ENCODE measurements around the gene SUGCT.

DNA sequence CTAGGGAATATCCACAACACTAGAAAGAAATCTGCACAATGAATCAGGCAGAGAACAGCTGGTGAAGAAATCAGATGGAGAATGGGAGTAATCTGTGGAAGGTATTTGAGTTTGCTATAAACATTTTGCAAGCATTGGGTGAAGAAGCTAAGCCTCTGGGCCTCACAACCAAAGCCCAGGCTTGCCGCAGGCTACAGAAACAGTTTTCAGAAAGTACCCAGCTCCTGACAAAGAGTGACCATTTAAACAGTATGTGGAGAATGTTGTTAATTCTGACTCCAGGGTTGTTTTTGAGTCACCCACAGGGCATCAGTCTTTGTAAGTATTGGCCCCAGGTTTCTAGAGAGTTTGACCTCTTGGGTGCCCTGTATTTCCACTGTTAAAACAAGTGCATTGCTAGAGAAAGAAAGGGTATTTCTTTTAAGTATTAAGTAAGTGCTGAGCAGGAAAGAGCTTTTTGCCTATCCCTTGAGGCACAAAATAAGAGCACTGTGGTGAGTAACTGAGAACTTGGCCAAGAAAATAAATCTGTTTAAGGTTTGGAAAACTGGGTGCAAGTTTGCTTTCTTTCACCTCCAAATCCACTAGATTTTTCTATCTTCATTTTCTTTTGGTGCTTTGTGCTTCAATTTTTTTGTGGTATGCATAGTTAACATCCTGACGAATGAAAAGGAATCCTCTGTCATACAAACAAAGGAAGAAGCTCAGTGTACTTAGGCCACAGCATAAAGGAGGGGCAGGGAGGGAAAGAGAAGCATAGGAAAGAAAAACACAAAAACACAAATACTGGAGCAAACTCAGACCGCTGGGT is 691.8 kb downstream of the SUGCT start:
- TF ChIP-seq TAF1 (IDR thresholded peaks at IDR 0.05; ENCODE audit: borderline replicate concordance, insufficient read depth, low read length) (no peak), POLR2AphosphoS5 (IDR thresholded peaks at IDR 0.05; ENCODE audit: low read depth, low read length) (no peak), SIN3A (IDR thresholded peaks at IDR 0.05; ENCODE audit: borderline replicate concordance, insufficient read depth, low read length) (no peak), FOXP2 (optimal IDR thresholded peaks at IDR 0.05; ENCODE audit: borderline replicate concordance, extremely low read depth, extremely low read length, insufficient read depth) (no peak)
- TF ChIP-seq, protein P1, sequence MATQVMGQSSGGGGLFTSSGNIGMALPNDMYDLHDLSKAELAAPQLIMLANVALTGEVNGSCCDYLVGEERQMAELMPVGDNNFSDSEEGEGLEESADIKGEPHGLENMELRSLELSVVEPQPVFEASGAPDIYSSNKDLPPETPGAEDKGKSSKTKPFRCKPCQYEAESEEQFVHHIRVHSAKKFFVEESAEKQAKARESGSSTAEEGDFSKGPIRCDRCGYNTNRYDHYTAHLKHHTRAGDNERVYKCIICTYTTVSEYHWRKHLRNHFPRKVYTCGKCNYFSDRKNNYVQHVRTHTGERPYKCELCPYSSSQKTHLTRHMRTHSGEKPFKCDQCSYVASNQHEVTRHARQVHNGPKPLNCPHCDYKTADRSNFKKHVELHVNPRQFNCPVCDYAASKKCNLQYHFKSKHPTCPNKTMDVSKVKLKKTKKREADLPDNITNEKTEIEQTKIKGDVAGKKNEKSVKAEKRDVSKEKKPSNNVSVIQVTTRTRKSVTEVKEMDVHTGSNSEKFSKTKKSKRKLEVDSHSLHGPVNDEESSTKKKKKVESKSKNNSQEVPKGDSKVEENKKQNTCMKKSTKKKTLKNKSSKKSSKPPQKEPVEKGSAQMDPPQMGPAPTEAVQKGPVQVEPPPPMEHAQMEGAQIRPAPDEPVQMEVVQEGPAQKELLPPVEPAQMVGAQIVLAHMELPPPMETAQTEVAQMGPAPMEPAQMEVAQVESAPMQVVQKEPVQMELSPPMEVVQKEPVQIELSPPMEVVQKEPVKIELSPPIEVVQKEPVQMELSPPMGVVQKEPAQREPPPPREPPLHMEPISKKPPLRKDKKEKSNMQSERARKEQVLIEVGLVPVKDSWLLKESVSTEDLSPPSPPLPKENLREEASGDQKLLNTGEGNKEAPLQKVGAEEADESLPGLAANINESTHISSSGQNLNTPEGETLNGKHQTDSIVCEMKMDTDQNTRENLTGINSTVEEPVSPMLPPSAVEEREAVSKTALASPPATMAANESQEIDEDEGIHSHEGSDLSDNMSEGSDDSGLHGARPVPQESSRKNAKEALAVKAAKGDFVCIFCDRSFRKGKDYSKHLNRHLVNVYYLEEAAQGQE (IDR thresholded peaks at IDR 0.05; ENCODE audit: insufficient read depth in 1 of 2, low read depth in 2 of 2, low read length in 2 of 2) = no peak
